HG02588 (cell line): ENCODE results near the gene CIB4.

ENCODE experiments used
- ATAC-seq: cut with Tn5 transposase; IDR thresholded peaks from one replicate; pipeline ENCODE4 v1.9.1; 2021; ENCODE audit warnings: mild to moderate bottlenecking, moderate library complexity; ENCODE audit not compliant: unreplicated experiment

Gene CIB4

GRCh38 chr2:26558271-26559043, 82.7 kb downstream of the CIB4 start:
- no peak for ATAC-seq

- no peak for ATAC-seq
Observed at GRCh38 chr2:26557244-26557925, 83.8 kb downstream of the CIB4 start.

- ATAC-seq, result no peak
Observed at GRCh38 chr2:26556309-26557243, 84.6 kb downstream of the CIB4 start.

GRCh38 chr2:26555246-26556133, 85.7 kb downstream of the CIB4 start:
- no peak for ATAC-seq

GRCh38 chr2:26552641-26553374, 88.4 kb downstream of the CIB4 start:
- ATAC-seq, result no peak

- ATAC-seq, result no peak
Observed at GRCh38 chr2:26550276-26551015, 90.7 kb downstream of the CIB4 start.

- no peak for ATAC-seq
Observed at GRCh38 chr2:26542676-26543505, 98.3 kb downstream of the CIB4 start.

GRCh38 chr2:26542194-26542455, 99.0 kb downstream of the CIB4 start:
- no peak for ATAC-seq

- ATAC-seq, result no peak
Observed at GRCh38 chr2:26541401-26542193, 99.6 kb downstream of the CIB4 start.

- no peak for ATAC-seq
Observed at GRCh38 chr2:26540961-26541360, 100.2 kb downstream of the CIB4 start.

GRCh38 chr2:26540306-26540705, 100.9 kb downstream of the CIB4 start:
- ATAC-seq, result no peak

GRCh38 chr2:26537826-26538475, 103.2 kb downstream of the CIB4 start:
- no peak for ATAC-seq

- ATAC-seq, result no peak
Observed at GRCh38 chr2:26537069-26537825, 103.9 kb downstream of the CIB4 start.

- no peak for ATAC-seq
Observed at GRCh38 chr2:26536371-26537068, 104.6 kb downstream of the CIB4 start.

- no peak for ATAC-seq
Observed at GRCh38 chr2:26535663-26536275, 105.4 kb downstream of the CIB4 start.
